GM12874 (cell line): ENCODE data around the gene FXN.

Source experiments
- CTCF ChIP-seq: IDR thresholded peaks from 2 replicates; pipeline ENCODE4 v1.5.1; 2011; ENCODE audit warnings: low read depth, mild to moderate bottlenecking, control low read depth, low read length, moderate library complexity; ENCODE audit not compliant: insufficient read depth

Gene FXN

GRCh38 chr9:69027355-69028097, 8.0 kb upstream of the FXN start:
- peak; percentile 72 for TF ChIP-seq CTCF

- TF ChIP-seq CTCF, result no peak
Measured at GRCh38 chr9:69028754-69029153, 6.8 kb upstream of the FXN start.

GRCh38 chr9:69029535-69029934, 6.0 kb upstream of the FXN start:
- TF ChIP-seq CTCF, result no peak

DNA sequence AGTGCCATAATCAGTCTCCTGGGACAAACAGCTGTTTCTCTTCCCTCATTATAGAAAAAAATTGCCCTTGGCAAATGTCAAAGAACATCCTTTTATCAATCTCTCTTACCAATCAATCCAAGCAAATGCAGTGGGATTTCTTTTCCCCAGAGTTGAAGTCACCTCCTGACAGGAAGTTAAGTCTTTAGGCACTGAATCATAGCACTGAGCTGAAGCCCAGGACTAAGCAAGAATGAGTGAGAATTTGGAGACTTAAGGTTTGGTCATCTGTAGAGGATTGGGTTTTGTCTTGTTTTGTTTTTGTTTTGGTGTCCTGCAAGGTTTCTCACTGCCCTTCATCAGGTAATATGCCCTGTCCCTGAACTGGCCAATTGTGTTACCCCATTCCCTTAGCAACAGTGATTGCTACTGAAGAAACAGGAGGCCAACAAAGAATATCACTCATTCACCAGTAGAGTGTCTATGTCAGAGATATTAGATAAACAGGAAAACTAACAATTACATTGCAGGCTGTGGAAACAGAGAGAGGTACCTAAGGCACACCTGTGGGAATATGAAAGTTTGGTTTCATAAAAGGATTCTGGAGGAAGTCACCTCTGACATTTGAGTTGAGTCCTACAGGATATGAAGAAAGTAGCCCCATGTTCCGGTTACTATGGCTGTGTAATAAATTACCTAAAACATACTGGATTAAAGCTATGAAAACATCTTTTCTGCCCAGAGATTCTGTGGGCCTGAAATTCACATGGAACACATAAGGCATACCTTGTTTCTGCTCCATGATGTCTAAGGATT, 4.5 kb upstream of the FXN start:
- TF ChIP-seq CTCF, result no peak

DNA sequence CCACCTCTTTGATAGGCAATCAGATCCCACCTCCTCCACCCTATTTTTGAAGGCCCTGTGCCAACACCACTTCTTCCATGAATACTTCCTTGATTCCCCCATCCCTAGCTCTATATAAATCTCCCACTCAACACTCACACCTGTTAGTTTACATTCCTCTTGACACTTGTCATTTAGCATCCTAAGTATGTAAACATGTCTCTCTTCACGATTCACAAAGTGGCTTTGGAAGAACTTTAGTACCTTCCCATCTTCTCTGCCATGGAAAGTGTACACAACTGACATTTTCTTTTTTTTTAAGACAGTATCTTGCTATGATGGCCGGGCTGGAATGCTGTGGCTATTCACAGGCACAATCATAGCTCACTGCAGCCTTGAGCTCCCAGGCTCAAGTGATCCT, 1.5 kb upstream of the FXN start:
- no peak for TF ChIP-seq CTCF

- no peak for TF ChIP-seq CTCF
Measured at GRCh38 chr9:69036309-69036708, 757 bp downstream of the FXN start.

DNA sequence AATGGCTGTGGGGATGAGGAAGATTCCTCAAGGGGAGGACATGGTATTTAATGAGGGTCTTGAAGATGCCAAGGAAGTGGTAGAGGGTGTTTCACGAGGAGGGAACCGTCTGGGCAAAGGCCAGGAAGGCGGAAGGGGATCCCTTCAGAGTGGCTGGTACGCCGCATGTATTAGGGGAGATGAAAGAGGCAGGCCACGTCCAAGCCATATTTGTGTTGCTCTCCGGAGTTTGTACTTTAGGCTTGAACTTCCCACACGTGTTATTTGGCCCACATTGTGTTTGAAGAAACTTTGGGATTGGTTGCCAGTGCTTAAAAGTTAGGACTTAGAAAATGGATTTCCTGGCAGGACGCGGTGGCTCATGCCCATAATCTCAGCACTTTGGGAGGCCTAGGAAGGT, 1.2 kb downstream of the FXN start:
- no peak for TF ChIP-seq CTCF
